HG03039 (cell line): ENCODE measurements around the gene CTAGE1.
"Not testable (repeated sequence)": the region's sequence is repeated elsewhere in the genome, so short reads cannot be mapped to it uniquely, and the experiment has no call there.

Experiments
- ATAC-seq: cut with Tn5 transposase; IDR thresholded peaks from one replicate; pipeline ENCODE4 v1.9.1; 2021; ENCODE audit warnings: mild to moderate bottlenecking, moderate library complexity; ENCODE audit not compliant: unreplicated experiment

CTAGE1 gene

DNA sequence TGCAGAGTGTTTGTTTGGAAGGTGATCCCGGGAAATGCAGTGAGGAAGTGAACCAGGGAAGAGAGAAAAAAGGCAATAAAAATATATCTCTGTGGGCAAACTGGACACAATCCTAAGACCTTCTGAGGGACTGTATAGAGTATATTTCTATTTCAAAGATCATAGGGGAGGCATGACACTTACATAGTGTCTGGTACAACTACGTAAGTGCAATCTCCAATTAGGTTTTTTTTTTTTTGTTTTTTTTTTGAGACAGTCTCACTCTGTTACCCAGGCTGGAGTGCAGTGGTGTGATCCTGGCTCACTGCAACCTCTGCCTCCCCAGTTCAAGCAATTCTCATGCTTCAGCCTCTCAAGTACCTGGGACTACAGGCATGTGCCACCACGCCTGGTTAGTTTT is 24.6 kb downstream of the CTAGE1 start:
- not testable (repeated sequence) for ATAC-seq

DNA sequence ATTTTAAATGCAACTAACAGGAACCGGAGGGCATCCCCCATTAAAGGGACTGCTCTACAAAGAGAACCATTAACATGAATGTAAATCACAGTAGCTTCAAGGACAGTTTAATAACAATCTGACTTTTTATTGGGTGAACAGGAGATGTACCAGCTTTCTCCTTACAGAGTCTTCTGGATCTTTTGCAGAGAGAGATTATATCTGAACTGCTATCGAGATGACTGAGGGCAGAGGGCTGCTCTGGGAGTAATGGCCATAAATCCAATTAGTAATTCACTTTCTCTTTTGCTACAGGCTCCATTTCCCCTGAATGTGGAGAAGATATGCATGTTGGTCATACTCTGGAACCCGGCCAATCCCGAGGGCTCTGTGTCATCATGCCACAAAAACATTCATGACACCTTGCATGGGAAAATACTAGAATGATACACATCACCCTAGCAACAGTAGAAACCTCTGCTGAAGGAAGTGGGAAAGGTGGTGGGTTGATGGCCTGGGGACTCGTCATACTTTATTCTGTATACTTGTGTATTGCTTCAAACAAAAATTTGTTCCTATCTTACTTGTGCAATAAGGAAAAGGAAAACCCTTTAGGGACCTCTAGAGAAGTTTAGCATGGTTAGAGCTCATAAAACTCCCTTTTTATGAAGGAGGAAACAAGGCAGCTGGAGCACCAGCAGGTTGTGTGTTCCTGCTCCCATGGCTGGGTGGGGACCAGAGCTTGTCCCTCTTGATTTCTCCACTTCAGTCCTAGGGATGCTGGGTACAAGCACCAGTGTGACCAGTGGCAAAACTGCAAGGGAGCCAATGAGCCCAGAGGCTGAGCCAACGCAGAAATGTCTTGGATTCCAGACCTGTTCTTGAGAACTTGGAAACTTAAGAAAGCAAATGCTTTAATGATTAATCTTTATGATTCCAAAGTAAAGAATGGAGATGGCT is 26.0 kb downstream of the CTAGE1 start:
- no peak for ATAC-seq

- no peak for ATAC-seq
Observed at GRCh38 chr18:22387787-22388186, 29.9 kb downstream of the CTAGE1 start.

- no peak for ATAC-seq
Observed at GRCh38 chr18:22387364-22387763, 30.4 kb downstream of the CTAGE1 start.

GRCh38 chr18:22385718-22386117 is 32.0 kb downstream of the CTAGE1 start:
- ATAC-seq = no peak

DNA sequence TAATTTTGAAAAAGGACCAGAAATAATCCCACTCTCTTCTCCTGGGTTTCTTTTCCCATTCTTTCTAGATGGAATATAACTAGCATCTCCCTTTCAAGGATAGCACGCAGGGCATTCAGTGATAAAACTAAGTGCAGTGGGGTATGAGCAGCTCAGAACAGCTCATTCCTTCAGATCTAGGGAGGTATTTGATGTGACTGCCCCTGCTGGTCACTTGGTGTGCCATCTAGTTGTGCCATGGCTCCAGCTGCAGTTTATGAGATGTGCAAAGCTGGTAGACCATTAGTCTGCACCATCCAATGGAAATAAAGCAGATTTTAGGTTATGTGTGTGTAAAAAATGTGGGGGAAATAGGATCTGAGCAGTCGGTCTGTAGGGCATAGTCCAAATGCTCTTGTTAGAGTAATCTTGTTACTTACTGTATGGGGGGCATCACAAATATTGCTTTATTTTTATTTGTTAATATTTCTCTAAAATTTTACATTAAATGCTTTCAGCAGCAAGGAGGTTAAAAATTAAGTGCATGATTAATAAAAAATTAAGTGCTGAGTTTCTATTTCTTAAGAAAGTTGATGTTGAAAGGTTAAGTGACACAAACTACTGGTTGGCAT is 38.9 kb downstream of the CTAGE1 start:
- ATAC-seq = no peak

- ATAC-seq = no peak
Observed at GRCh38 chr18:22377769-22378168, 39.9 kb downstream of the CTAGE1 start.

DNA sequence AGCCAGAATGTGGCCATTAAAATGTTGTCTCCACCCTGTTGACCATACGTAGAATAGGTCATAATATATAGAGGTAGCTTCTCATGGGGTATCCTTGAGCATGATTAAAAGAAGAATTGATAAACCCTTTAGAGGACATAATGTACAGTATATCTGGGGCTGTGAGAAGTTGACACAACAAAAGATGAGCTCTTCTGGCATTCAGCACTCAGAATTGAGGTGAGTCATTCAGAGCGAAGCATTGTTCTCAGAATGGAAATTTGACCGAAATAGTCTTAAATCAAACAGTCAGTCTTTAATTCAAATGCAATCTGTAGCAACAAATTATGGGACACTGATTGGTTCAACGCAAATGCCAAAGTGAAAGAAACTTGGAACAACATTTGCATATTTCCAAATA is 47.3 kb downstream of the CTAGE1 start:
- no peak for ATAC-seq

GRCh38 chr18:22368021-22368420 is 49.7 kb downstream of the CTAGE1 start:
- ATAC-seq = no peak

GRCh38 chr18:22367303-22367702 is 50.4 kb downstream of the CTAGE1 start:
- no peak for ATAC-seq

GRCh38 chr18:22363867-22364463 is 53.8 kb downstream of the CTAGE1 start:
- no peak for ATAC-seq
